Astrocyte (in vitro differentiated cells and primary cell): Measurements from ENCODE around the gene C12orf42. TPM values are rescaled to one million over a fixed set of nuclear protein-coding genes. Genes with fewer than 3 reads are reported as not detected.

ENCODE experiments used
- DNase-seq: peaks from one replicate; pipeline ENCODE4 v3.0.0-alpha.2; 2010; ENCODE audit warnings: low read depth
- FAIRE-seq: peaks from 2 replicates; lab custom pipeline; 2011; peaks lifted over from hg19 to GRCh38; lab: Jason Lieb, UNC
- H2AFZ ChIP-seq: 2 replicates; pipeline ENCODE4 v1.6.0; 2012; ENCODE audit warnings: low read depth, low read length, inconsistent platforms
- H3K27ac ChIP-seq: 2 replicates; pipeline ENCODE4 v1.5.1; 2011; ENCODE audit warnings: low read depth, low read length, inconsistent platforms
- H3K27me3 ChIP-seq: 2 replicates; pipeline ENCODE4 v1.6.0; 2011; ENCODE audit warnings: low read length, inconsistent platforms; ENCODE audit not compliant: insufficient read depth
- H3K36me3 ChIP-seq: 2 replicates; pipeline ENCODE4 v1.5.1; 2011; ENCODE audit warnings: low read length, inconsistent platforms; ENCODE audit not compliant: insufficient read depth
- H3K4me1 ChIP-seq: 2 replicates; pipeline ENCODE4 v1.5.1; 2011; ENCODE audit warnings: low read length, inconsistent platforms; ENCODE audit not compliant: insufficient read depth
- H3K4me2 ChIP-seq: 2 replicates; pipeline ENCODE4 v1.6.0; 2012; ENCODE audit warnings: low read length, inconsistent platforms
- H3K4me3 ChIP-seq: 2 replicates; pipeline ENCODE4 v1.5.1; 2011; ENCODE audit warnings: low read depth, mild to moderate bottlenecking, low read length, inconsistent platforms; ENCODE audit not compliant: insufficient read depth
- H3K79me2 ChIP-seq: 2 replicates; pipeline ENCODE4 v1.6.0; 2012; ENCODE audit warnings: mild to moderate bottlenecking, low read length, inconsistent platforms; ENCODE audit not compliant: insufficient read depth
- H3K9ac ChIP-seq: 2 replicates; pipeline ENCODE4 v1.6.0; 2012; ENCODE audit warnings: mild to moderate bottlenecking, low read length, inconsistent platforms
- H3K9me3 ChIP-seq: 2 replicates; pipeline ENCODE4 v1.5.1; 2012; ENCODE audit warnings: low read depth, mild to moderate bottlenecking, low read length, inconsistent platforms; ENCODE audit not compliant: insufficient read depth
- H4K20me1 ChIP-seq: 2 replicates; pipeline ENCODE4 v1.6.0; 2012; ENCODE audit warnings: low read length, inconsistent platforms; ENCODE audit not compliant: insufficient read depth
- H3K27ac Mint-ChIP-seq: one replicate; pipeline ENCODE4 v1.8.0; 2021; ENCODE audit warnings: mild to moderate bottlenecking, mixed read lengths; ENCODE audit not compliant: unreplicated experiment
- H3K27me3 Mint-ChIP-seq: one replicate; pipeline ENCODE4 v1.8.0; 2021; ENCODE audit warnings: low read depth, mixed read lengths; ENCODE audit not compliant: unreplicated experiment
- H3K36me3 Mint-ChIP-seq: one replicate; pipeline ENCODE4 v1.8.0; 2021; ENCODE audit warnings: low read depth, mixed read lengths; ENCODE audit not compliant: unreplicated experiment
- H3K4me1 Mint-ChIP-seq: one replicate; pipeline ENCODE4 v1.8.0; 2021; ENCODE audit warnings: low read depth, mixed read lengths; ENCODE audit not compliant: unreplicated experiment
- H3K4me3 Mint-ChIP-seq: one replicate; pipeline ENCODE4 v1.8.0; 2021; ENCODE audit warnings: mild to moderate bottlenecking, moderate library complexity, mixed read lengths; ENCODE audit not compliant: unreplicated experiment
- H3K9me3 Mint-ChIP-seq: one replicate; pipeline ENCODE4 v1.8.0; 2021; ENCODE audit warnings: mild to moderate bottlenecking, mixed read lengths; ENCODE audit not compliant: unreplicated experiment
- CTCF ChIP-seq: IDR thresholded peaks from 2 replicates; pipeline ENCODE4 v1.5.1; 2011; ENCODE audit warnings: low read depth, mild to moderate bottlenecking, inconsistent platforms, low read length, moderate library complexity; ENCODE audit not compliant: insufficient read depth
- EZH2 ChIP-seq: IDR thresholded peaks from 2 replicates; pipeline ENCODE4 v1.6.1; 2012; ENCODE audit warnings: mild to moderate bottlenecking, low read length, inconsistent platforms; ENCODE audit not compliant: insufficient read depth
- total RNA-seq: library from RNA; stranded (reverse); gene quantifications from 2 replicates; pipeline ENCODE4 v1.2.1, GENCODE V29; 2021

Gene C12orf42
- total RNA-seq, 1 donor from 2014 or later, result not detected

DNA sequence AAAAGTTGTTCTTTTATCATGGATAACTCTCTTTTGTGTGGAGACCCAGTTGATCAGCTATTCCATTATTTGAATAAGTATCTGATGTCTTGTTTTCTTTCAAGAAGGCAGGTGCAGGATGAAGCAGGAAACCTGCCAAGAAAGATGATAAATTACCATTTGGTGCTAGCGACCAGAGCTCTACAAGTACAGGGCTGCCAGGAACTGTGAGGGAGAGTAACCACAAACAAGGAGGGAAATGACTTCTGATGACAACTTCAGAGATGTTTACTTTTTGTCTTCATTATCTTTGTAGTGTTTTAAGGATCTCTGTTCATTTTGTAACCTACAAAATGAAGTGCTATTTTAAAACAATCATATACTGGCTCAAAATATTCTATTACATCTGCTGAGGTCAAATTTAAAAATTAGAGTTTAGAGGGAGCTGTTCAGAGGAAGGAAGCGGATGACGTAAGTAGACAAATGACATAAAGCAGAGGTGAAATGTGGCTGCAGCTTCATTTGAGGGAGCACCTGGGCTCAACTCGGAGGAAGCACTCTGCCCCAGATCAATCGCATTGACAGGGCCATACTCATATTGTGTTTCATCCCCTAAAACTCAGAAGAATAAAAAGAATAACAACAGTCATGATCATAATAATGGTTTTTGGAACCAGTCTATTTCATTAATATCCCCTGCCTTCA is 226.8 kb downstream of the C12orf42 start:
- Histone ChIP-seq H3K27me3 (no peaks in the 10 kb centered on the region), H3K9me3 (no peaks in the 10 kb centered on the region), H3K36me3 (no peaks in the 10 kb centered on the region), H3K9ac (no peak overlapping the region), H4K20me1 (no peaks in the 10 kb centered on the region), H2AFZ (no peak overlapping the region), H3K27ac (no peak overlapping the region), H3K4me3 (no peak overlapping the region), H3K79me2 (no peaks in the 10 kb centered on the region), H3K4me1 (no peaks in the 10 kb centered on the region), H3K4me2 (no peak overlapping the region)
- Mint-ChIP-seq H3K27ac (no peak overlapping the region), H3K4me3 (no peak overlapping the region), H3K9me3 (no peaks in the 10 kb centered on the region), H3K4me1 (peaks cover 21% of the 10 kb centered on the region), H3K36me3 (no peaks in the 10 kb centered on the region), H3K27me3 (no peaks in the 10 kb centered on the region)
- FAIRE-seq (no peak), DNase-seq (no peak)
- TF ChIP-seq CTCF, result no peak
- no peak for TF ChIP-seq EZH2

DNA sequence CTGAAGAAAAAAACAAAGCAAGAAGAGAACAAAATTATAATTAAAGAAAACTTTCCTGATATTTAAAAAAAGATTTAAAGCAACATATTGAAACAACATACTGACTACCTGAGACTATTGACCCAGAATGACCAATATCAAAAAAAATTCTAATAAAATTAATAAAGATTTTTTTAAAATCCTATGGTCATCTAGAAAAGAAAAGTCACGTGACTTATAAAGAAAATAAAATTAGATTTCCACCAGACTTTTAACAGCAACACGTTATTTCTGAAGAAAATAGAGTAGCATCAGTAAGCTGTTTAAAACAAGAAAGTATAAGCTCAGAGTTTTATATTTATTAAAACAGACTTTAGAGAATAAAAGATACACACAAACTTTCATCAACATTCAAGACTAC is 238.0 kb downstream of the C12orf42 start:
- Mint-ChIP-seq H3K36me3 (no peaks in the 10 kb centered on the region), H3K4me3 (no peak overlapping the region), H3K4me1 (no peaks in the 10 kb centered on the region), H3K27me3 (no peaks in the 10 kb centered on the region), H3K9me3 (no peaks in the 10 kb centered on the region), H3K27ac (no peak overlapping the region)
- H3K4me2 ChIP-seq, result no peak overlapping the region
- H3K36me3 ChIP-seq, result no peaks in the 10 kb centered on the region
- no peaks in the 10 kb centered on the region for H4K20me1 ChIP-seq
- no peaks in the 10 kb centered on the region for H3K4me1 ChIP-seq
- no peak for TF ChIP-seq CTCF
- no peak for TF ChIP-seq EZH2
- H3K27ac ChIP-seq, result no peak overlapping the region
- no peaks in the 10 kb centered on the region for H3K79me2 ChIP-seq
- H3K9ac ChIP-seq, result no peak overlapping the region
- peaks cover 3% of the 10 kb centered on the region for H3K9me3 ChIP-seq
- FAIRE-seq, result no peak
- no peak for DNase-seq
- H3K4me3 ChIP-seq, result no peak overlapping the region
- H3K27me3 ChIP-seq, result no peaks in the 10 kb centered on the region
- no peak overlapping the region for H2AFZ ChIP-seq

Other genes starting within 250 kb of the C12orf42 start
- not detected in 2 replicates for gene STAB2, start 91.3 kb upstream of the C12orf42 start, total RNA-seq